Mucosa of stomach (tissue), 1 donor: Measurements from ENCODE around the gene CHTOP.

Source experiments
- H3K27me3 ChIP-seq: one replicate; pipeline ENCODE4 v1.7.0; 2013; ENCODE audit warnings: mild to moderate bottlenecking, low read length; ENCODE audit not compliant: control insufficient read depth, insufficient read depth
- H3K36me3 ChIP-seq: one replicate; pipeline ENCODE4 v1.7.0; 2013; ENCODE audit warnings: low read length; ENCODE audit not compliant: control insufficient read depth, insufficient read depth
- H3K4me1 ChIP-seq: one replicate; pipeline ENCODE4 v1.7.0; 2013; ENCODE audit warnings: mild to moderate bottlenecking, low read length; ENCODE audit not compliant: control insufficient read depth, insufficient read depth
- H3K4me3 ChIP-seq: one replicate; pipeline ENCODE4 v1.7.0; 2013; ENCODE audit warnings: low read length
- H3K9ac ChIP-seq: one replicate; pipeline ENCODE4 v1.7.0; 2013; ENCODE audit warnings: mild to moderate bottlenecking, low read length, moderate library complexity
- H3K9me3 ChIP-seq: one replicate; pipeline ENCODE4 v1.7.0; 2013; ENCODE audit warnings: mild to moderate bottlenecking, low read length, moderate library complexity; ENCODE audit not compliant: control insufficient read depth
- donor health status: Pancreatic carcinoma.

The CHTOP gene

DNA sequence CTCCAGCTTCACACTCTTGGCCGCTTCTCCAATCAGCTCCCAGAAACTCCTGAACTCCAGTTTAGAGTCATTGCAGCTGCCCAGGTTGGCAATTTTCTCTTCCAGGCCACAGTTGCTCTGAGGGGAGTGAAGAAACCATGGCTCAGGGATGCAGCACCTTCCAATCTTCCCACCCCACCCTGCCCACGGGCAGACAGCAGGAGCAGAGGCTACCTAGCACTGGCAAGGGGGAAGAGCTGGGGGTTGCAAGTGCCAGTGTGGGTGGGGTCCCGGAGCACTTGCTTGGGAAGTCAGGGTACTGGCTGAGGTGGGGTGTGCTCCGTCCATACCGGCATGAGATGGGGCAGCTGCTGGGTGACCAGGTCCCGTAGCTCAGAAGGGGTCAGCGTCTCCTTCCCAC is 19.0 kb upstream of the CHTOP start:
- no peaks in the 10 kb centered on the region for H3K9me3 ChIP-seq
- H3K36me3 ChIP-seq, result no peaks in the 10 kb centered on the region
- H3K27me3 ChIP-seq, result no peaks in the 10 kb centered on the region
- H3K4me3 ChIP-seq, result peak overlapping the region; percentile 60
- peaks cover 64% of the 10 kb centered on the region for H3K4me1 ChIP-seq
- H3K9ac ChIP-seq, result peak overlapping the region; percentile 95

DNA sequence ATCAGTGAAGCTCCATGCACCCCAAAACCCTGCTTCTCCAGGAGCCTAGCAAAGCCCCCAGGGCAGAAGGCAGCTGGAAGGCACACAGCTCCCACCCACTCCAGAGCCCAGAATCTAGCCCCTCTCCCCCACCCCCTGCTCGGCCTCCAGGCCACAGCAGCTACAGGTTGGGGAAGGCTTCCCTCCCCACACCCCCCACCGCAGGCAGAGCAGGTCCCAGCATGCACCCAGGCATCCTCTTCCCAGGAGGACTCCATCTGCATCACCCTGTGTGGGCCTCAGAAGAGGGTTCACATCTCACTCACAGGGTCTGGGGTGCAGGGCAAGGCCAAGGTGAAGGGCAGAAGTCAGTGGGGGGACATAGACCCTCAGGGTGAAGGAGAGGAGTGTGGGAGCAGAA is 18.5 kb upstream of the CHTOP start:
- Histone ChIP-seq H3K36me3 (no peaks in the 10 kb centered on the region), H3K9ac (peak overlapping the region; percentile 95), H3K9me3 (no peaks in the 10 kb centered on the region), H3K27me3 (no peaks in the 10 kb centered on the region), H3K4me3 (peak overlapping the region; percentile 60), H3K4me1 (peaks cover 59% of the 10 kb centered on the region)

DNA sequence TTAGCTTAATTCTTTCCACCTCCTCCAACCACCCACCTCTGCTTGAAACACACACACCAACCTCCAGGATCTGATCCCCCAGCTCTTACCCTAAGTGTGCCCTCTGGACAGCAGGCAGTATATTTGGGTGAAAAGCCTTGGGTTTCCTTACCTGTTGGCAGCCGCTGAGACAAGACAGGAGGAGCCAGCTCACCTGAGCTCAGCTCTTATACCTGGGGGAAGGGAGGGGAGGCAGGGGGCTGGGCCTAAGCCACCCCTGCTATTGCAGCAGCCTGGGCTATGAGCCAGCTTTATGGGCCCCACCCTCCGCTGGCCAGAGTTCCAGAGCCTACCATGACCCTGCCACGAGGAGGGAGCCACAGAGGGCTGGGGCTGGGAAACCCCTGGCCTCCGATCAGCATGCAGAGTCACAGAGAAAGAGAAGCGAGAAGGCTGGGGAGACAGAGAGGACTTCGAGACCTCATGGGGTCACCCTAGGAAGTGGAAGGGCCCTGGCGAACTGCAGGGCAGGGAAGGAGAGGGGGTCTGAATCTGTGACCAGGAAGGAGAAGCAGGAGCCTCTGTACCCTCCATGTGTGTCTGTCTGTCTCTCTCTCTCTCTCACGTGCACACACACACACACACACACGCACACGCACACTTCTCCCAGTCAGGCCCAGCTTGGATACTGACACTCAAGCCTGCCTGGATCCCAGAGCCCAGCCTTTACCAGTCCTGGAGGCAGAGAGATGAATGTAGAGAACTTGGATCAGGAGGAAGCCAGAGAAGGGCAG is 17.5 kb upstream of the CHTOP start, which contains the start of gene S100A14:
Gene S100A14 (minus strand): TSS at position 182 of the 773 bp plus-strand sequence. CDS start 467 bp downstream, outside the sequence.
- H3K9ac ChIP-seq, result peak within 1 kb of the TSS; percentile 95
- peak within 1 kb of the TSS; percentile 60 for H3K4me3 ChIP-seq
- H3K27me3 ChIP-seq, result no peaks in the 10 kb centered on the region
- H3K36me3 ChIP-seq, result no peaks in the 10 kb centered on the region
- peaks cover 52% of the 10 kb centered on the region for H3K4me1 ChIP-seq
- H3K9me3 ChIP-seq, result no peaks in the 10 kb centered on the region

DNA sequence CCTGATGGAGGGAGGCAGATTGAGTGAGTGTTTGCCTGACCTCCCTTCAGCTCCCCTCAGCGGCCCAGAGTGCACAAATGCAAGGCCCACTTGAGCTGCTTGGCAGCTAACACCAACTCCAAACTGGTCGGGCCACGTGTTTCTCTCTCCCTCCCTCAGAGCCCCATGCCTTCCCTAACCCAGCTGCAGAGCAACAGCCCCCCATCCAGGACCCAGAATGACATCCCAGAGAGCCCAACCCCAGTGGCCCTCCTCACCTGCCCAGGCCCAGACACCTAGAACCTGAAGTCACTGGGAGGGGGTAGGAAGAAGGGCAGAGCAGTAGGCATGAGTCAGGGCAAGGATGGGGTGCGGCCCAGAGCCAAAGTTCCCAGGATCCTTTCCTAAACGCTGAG is 17.0 kb upstream of the CHTOP start:
- Histone ChIP-seq H3K4me3 (no peak overlapping the region), H3K36me3 (no peaks in the 10 kb centered on the region), H3K4me1 (peaks cover 49% of the 10 kb centered on the region), H3K27me3 (no peaks in the 10 kb centered on the region), H3K9ac (no peak overlapping the region), H3K9me3 (no peaks in the 10 kb centered on the region)

DNA sequence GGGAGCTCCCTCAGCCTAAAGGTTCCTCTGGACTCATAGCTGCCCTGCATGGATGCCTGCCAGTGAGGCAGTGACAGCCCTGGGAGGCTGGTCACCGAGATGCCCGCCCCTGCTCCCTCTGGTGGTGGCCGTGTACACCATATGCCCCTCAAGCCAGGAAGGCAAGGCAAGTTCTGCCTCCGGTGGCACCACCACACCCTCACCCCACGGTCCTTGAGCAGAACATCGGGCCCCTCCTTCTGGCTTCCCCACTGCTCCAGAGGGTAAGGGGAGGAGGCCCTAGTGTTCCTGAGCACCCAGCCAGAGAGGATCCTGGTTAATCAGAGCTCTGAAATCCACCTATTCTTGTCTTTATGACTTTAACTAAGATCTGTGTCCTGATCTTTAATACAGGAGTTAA is 16.2 kb upstream of the CHTOP start:
- Histone ChIP-seq H3K9me3 (no peaks in the 10 kb centered on the region), H3K9ac (no peak overlapping the region), H3K4me3 (no peak overlapping the region), H3K36me3 (no peaks in the 10 kb centered on the region), H3K4me1 (peaks cover 49% of the 10 kb centered on the region), H3K27me3 (no peaks in the 10 kb centered on the region)

DNA sequence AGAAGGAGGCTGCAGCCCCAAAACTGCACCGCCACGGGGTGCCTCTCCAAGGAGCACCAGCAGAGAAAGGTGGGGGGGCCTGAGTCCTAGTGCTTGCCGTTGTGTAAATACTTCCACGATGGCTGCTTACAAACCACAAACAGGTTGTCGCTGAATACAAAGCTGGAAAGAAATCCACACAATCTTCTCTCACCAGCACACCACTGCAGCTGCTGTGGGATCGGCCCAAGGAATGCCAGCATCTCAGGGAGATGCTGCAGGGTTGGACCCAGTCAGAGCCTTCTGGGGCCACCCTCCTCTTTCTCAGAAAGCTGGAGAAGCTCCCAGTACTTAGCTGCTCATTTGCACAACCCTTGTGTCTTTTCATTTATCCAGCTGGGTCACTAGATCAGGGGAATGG is 14.7 kb upstream of the CHTOP start:
- Histone ChIP-seq H3K27me3 (no peaks in the 10 kb centered on the region), H3K36me3 (no peaks in the 10 kb centered on the region), H3K4me1 (peaks cover 37% of the 10 kb centered on the region), H3K9ac (no peak overlapping the region), H3K9me3 (no peaks in the 10 kb centered on the region), H3K4me3 (no peak overlapping the region)

DNA sequence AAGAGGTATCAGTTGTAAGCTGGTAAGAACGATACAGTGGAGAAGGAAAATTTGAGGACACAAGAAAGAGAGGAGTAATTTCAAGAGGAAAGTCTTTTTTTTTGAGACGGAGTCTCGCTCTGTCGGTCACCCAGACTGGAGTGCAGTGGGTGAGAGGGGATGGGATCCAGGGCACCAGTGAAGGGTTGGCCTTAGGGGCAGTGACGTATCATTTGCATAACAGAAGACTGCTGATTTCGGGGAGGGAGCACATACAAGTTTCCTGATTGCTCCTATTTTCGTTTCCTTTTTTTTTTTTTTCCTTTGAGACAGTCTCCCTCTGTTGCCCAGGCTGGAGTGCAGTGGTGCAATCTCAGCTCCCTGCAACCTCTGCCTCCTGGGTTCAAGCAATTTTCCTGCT is 10.8 kb upstream of the CHTOP start:
- H3K9ac ChIP-seq, result no peak overlapping the region
- no peaks in the 10 kb centered on the region for H3K9me3 ChIP-seq
- H3K27me3 ChIP-seq, result no peaks in the 10 kb centered on the region
- no peaks in the 10 kb centered on the region for H3K36me3 ChIP-seq
- peaks cover 22% of the 10 kb centered on the region for H3K4me1 ChIP-seq
- H3K4me3 ChIP-seq, result no peak overlapping the region

DNA sequence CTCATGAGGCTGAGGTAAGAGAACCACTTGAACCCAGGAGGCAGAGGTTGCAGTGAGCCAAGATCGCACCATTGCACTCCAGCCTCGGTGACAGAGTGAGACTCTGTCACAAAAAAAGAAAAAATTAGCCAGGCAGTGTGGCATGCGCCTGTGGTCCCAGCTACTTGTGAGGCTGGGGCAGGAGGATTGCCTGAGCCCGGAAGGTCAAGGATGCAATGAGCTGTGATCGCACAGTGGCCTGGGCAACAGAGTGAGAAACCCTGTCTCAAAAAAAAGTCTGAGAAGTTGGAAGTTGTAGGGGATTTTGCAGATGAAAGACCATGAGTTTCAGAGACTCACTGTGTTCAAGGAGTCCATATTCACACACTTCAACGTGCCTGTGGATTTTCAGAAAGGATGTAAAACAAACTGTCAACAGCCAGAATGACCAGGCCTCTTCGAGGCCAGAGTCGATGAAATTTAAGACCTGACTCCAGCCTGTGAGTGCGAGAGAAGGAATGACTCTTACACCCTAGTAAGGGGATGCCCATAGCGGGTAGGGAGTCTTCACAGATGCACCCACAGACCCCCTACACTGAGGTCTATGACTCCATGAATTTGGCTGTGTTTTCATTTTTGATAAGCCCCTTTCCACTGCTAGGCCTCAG is 8.8 kb upstream of the CHTOP start:
- no peak overlapping the region for H3K4me3 ChIP-seq
- H3K27me3 ChIP-seq, result no peaks in the 10 kb centered on the region
- H3K9ac ChIP-seq, result no peak overlapping the region
- H3K4me1 ChIP-seq, result peaks cover 23% of the 10 kb centered on the region
- H3K9me3 ChIP-seq, result no peaks in the 10 kb centered on the region
- no peaks in the 10 kb centered on the region for H3K36me3 ChIP-seq

DNA sequence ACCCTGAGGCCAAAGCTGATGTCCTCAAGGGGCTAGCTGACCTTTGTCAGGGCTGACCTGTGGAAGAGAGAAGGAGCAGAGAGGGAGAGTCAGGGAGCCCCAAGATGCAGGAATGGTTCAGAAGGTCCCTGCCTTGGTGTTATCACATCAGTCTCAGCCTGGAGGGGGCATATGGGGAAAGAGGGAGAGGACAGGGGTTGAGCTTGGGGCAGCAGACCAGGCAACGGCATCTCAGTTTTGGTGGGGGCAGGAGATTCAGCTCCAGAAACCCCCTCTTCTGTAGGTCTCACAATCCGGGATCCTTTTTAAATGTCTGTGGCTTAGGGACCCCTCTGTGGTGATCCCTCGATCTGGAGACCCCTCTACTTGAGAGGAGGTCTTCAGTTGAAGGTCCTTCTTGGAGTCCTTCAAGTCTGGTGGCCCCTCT is 7.4 kb upstream of the CHTOP start:
- Histone ChIP-seq H3K4me1 (peaks cover 30% of the 10 kb centered on the region), H3K4me3 (peak overlapping the region; percentile 38)

DNA sequence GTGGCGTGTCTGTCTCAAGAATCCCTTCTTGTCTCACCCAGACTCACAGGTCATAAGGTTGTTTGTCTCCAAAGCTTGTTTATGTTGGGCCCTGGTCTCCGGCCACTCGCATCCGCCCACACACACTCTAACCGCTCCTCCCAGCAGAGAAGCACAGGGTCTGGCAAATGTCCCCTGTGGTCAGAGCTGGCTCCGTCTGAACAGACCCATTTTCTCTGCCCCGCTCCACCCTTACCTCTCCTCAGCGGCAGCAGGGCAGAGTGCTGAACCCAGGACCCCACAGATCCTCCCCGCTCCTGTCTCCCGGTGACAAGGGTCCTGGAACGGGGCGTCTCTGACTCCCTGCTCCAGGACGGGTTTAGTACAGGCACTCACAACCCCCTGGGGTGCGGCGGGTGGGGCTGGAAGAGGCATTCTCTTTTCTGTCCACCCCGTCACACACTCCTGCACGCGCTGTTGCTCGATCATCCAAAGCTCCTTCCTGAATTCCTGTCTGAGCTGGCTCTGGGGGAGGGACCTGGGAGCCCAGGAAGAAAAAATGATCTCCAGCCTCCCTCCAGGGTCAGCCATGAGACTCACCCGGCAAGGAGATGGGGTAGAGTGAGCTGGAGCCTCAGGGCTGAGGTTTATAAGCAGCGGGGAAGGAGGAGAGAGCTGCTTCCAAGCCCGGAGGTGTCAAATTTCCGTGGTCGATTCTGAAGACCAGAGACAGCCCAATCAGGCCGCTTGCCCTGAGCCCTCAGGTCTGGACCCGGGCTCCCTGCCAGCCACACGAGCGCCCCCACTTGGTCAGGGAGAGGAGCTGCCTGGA is 6.8 kb upstream of the CHTOP start, which contains the start of gene S100A13:
Gene S100A13 (minus strand): TSS at position 602 of the 811 bp plus-strand sequence. CDS start 1,033 bp downstream, outside the sequence.
- peaks cover 32% of the 10 kb centered on the region for H3K4me1 ChIP-seq
- H3K9ac ChIP-seq, result peak within 1 kb of the TSS; percentile 88
- no peaks in the 10 kb centered on the region for H3K27me3 ChIP-seq
- H3K9me3 ChIP-seq, result no peaks in the 10 kb centered on the region
- peak within 1 kb of the TSS; percentile 38 for H3K4me3 ChIP-seq
- no peaks in the 10 kb centered on the region for H3K36me3 ChIP-seq

More for the DNA sequence above, 7.4 kb upstream of the CHTOP start:
- Histone ChIP-seq H3K9ac (peak overlapping the region; percentile 88), H3K27me3 (no peaks in the 10 kb centered on the region), H3K36me3 (no peaks in the 10 kb centered on the region), H3K9me3 (no peaks in the 10 kb centered on the region)

DNA sequence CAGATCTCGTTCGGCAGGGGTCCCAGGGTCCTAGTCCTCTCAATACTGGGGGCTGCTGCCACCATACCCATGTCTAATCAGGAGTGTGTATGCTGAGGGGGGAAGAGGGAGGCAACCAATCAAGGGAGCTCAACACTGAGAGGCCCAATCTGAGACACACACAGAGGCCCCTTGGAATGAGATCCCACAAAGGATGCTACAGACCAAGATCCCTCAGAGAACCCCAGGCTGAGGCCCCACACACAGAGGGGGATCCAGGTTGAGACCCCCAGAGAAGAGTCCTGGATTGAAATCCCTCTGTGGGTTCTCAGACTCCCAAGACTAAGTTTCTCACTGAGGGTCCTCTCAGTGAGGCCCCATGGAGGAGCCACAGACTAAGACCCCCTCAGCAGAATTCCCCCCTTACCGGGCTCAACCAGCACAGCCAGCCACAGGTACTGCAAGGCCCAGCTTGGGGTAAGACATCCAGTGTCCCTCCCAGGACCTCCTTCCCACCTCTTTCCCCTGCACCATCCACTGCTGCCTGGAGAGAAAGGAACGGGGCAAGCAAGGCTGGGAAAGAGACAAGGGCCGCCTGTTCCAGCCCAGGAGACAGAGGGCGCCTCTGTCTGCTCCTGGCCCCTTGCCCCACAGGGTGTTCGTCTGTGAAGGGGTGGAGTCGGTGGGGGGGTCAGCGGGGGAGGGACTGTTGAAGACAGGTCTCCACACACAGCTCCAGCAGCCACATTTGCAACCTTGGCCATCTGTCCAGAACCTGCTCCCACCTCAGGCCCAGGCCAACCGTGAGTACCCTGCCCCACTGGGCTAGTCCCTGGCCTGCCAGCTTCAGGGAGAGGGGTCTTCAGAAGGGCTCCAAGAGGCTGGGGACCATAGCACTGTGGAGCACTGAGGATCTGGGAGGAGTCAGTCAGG is 5.9 kb upstream of the CHTOP start, which contains the start of gene S100A1:
Gene S100A1 (plus strand): TSS at position 720 of the 912 bp plus-strand sequence. CDS start 2,088 bp downstream, outside the sequence.
- peak within 1 kb of the TSS; percentile 38 for H3K4me3 ChIP-seq
- peaks cover 35% of the 10 kb centered on the region for H3K4me1 ChIP-seq
- no peaks in the 10 kb centered on the region for H3K9me3 ChIP-seq
- no peaks in the 10 kb centered on the region for H3K27me3 ChIP-seq
- no peaks in the 10 kb centered on the region for H3K36me3 ChIP-seq
- peak within 1 kb of the TSS; percentile 88 for H3K9ac ChIP-seq
